ENCODE results near the gene LLGL2.

GRCh38 chr17:75572713-75573539 is 47.4 kb downstream of the LLGL2 start:
- TF ChIP-seq POLR2A (IDR thresholded peaks at IDR 0.05): no peak
- no peak for TF ChIP-seq CTCF (IDR thresholded peaks at IDR 0.05)
